Astrocyte (in vitro differentiated cells and primary cell): Measurements from ENCODE around the gene MTA3.
"Not testable (repeated sequence)": the region's sequence is repeated elsewhere in the genome, so short reads cannot be mapped to it uniquely, and the experiment has no call there.

Experiments
- EZH2 ChIP-seq: IDR thresholded peaks from 2 replicates; pipeline ENCODE4 v1.6.1; 2012; ENCODE audit warnings: mild to moderate bottlenecking, low read length, inconsistent platforms; ENCODE audit not compliant: insufficient read depth
- TF ChIP-seq, protein P1 (sequence below): IDR thresholded peaks from 2 replicates; pipeline ENCODE4 v1.5.1; 2011; ENCODE audit warnings: low read depth, mild to moderate bottlenecking, inconsistent platforms, low read length, moderate library complexity; ENCODE audit not compliant: insufficient read depth

DNA sequence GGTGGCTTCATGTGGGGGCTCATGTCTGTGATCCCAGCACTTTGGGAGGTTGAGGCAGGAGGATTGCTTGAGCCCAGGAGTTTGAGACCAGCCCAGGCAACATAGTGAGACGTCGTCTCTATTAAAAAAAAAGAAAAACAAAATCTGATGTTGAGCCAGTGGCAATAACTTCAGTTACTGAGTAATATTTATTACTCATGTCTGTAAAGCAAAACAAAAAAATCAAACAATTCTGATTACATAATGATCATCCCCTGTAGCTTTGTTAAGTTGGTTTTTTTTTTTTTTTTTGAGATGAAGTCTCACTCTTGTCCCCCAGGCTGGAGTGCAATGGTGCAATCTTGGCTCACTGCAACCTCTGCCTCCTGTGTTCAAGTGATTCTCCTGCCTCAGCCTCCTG, 73.9 kb downstream of the MTA3 start:
- TF ChIP-seq, protein P1, sequence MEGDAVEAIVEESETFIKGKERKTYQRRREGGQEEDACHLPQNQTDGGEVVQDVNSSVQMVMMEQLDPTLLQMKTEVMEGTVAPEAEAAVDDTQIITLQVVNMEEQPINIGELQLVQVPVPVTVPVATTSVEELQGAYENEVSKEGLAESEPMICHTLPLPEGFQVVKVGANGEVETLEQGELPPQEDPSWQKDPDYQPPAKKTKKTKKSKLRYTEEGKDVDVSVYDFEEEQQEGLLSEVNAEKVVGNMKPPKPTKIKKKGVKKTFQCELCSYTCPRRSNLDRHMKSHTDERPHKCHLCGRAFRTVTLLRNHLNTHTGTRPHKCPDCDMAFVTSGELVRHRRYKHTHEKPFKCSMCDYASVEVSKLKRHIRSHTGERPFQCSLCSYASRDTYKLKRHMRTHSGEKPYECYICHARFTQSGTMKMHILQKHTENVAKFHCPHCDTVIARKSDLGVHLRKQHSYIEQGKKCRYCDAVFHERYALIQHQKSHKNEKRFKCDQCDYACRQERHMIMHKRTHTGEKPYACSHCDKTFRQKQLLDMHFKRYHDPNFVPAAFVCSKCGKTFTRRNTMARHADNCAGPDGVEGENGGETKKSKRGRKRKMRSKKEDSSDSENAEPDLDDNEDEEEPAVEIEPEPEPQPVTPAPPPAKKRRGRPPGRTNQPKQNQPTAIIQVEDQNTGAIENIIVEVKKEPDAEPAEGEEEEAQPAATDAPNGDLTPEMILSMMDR: not testable (repeated sequence)
- TF ChIP-seq EZH2: not testable (repeated sequence)
